Loucy (cell line): ENCODE results near the gene ADAMTS4.

Experiments
- EZH2phosphoT487 ChIP-seq: fragments of 200-600 bp; IDR thresholded peaks from 2 replicates; pipeline ENCODE4 v1.6.1; 2018; ENCODE audit warnings: antibody characterized with exemption, mild to moderate bottlenecking, moderate library complexity, borderline replicate concordance
- TF ChIP-seq, protein P1 (sequence below): fragments of 200-600 bp; sonication (generic); conservative IDR thresholded peaks from 2 replicates; pipeline ENCODE4 v1.5.1; 2014; ENCODE audit warnings: mild to moderate bottlenecking, antibody characterized with exemption, low read length

DNA sequence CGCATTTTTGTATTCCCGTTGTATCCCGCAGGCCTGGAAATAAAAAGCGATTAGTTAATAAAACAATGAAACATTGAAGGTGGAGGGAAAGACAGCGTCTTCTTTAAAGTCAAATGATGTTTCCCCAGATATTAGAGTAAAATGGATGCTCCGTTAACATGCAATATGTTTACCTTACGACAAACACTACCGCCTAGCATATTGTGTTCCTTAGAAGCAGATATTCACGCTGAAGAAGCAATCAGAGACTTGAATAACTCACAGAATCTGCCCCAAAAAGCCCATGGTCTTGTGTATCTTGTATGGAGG is 21.0 kb downstream of the ADAMTS4 start:
- TF ChIP-seq, protein P1, sequence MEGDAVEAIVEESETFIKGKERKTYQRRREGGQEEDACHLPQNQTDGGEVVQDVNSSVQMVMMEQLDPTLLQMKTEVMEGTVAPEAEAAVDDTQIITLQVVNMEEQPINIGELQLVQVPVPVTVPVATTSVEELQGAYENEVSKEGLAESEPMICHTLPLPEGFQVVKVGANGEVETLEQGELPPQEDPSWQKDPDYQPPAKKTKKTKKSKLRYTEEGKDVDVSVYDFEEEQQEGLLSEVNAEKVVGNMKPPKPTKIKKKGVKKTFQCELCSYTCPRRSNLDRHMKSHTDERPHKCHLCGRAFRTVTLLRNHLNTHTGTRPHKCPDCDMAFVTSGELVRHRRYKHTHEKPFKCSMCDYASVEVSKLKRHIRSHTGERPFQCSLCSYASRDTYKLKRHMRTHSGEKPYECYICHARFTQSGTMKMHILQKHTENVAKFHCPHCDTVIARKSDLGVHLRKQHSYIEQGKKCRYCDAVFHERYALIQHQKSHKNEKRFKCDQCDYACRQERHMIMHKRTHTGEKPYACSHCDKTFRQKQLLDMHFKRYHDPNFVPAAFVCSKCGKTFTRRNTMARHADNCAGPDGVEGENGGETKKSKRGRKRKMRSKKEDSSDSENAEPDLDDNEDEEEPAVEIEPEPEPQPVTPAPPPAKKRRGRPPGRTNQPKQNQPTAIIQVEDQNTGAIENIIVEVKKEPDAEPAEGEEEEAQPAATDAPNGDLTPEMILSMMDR = 0 out of 2 replicates have a peak, but pooled peaks have one; percentile 2
- TF ChIP-seq EZH2phosphoT487 = no peak
